GM13977 (cell line): ENCODE results near the gene SH2B3.
"Not testable (repeated sequence)": the region's sequence is repeated elsewhere in the genome, so short reads cannot be mapped to it uniquely, and the experiment has no call there.

ENCODE experiments used
- DNase-seq: peaks from one replicate; pipeline ENCODE4 v3.0.0; 2012; ENCODE audit warnings: low spot score
- in situ Hi-C: fragments of 300-500 bp; cut with MboI; formaldehyde crosslinking; loops from one replicate; pipeline ENCODE4 v1.12.0; 2022; ENCODE audit warnings: low sequenced_read_pairs, low pct_unique_long_range_greater_than_20kb, mixed read lengths, inconsistent platforms; ENCODE audit not compliant: unreplicated experiment
- TF ChIP-seq, protein P1 (sequence below): IDR thresholded peaks from 2 replicates; pipeline ENCODE4 v1.5.1; 2012; ENCODE audit warnings: mild to moderate bottlenecking, control low read depth; ENCODE audit not compliant: insufficient read depth; ENCODE audit errors: extremely low read depth, missing control alignments

The SH2B3 gene

DNA sequence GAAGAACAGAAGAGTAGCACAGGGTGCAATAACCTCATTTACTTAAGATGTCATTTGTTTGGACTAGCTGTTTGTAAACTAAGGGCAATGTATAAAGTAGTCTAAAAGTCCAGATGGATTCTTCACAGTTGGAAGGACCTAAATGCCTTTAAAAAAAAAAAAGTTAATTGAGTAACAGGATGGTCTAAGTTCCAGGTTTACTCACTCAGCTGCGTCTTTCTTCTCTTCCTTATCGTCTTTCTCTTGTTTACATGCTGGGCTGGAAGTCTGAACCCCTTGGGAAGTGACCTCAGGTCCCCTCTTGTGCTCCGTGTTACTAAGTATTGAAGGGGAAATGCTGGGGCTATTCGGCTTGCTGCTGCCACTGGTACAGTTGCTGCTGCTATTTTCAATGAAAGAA is 82.5 kb downstream of the SH2B3 start:
- in situ Hi-C loops = no loop called here
- TF ChIP-seq, protein P1, sequence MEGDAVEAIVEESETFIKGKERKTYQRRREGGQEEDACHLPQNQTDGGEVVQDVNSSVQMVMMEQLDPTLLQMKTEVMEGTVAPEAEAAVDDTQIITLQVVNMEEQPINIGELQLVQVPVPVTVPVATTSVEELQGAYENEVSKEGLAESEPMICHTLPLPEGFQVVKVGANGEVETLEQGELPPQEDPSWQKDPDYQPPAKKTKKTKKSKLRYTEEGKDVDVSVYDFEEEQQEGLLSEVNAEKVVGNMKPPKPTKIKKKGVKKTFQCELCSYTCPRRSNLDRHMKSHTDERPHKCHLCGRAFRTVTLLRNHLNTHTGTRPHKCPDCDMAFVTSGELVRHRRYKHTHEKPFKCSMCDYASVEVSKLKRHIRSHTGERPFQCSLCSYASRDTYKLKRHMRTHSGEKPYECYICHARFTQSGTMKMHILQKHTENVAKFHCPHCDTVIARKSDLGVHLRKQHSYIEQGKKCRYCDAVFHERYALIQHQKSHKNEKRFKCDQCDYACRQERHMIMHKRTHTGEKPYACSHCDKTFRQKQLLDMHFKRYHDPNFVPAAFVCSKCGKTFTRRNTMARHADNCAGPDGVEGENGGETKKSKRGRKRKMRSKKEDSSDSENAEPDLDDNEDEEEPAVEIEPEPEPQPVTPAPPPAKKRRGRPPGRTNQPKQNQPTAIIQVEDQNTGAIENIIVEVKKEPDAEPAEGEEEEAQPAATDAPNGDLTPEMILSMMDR = no peak
- DNase-seq = no peak

DNA sequence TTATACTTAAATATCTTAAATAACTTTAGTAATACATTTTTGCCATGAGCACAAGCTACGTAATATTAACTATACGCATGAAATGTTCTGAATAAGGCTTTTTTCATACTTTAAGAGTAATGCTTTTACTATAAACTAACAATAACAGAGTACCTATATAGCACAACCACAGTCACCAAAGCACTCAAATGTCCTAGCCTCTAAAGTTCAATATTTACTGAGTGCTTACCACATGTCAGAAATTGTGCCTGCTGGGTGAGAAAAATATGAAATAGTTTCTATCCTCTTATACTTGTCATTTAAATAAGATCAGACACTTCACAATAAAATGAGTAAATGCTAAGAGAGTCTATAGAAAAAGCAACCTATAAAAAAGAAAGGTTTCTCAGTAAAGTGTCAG is 83.1 kb downstream of the SH2B3 start:
- DNase-seq = no peak
- in situ Hi-C loops = no loop called here
- TF ChIP-seq, protein P1 = no peak

GRCh38 chr12:111492979-111493378 is 87.3 kb downstream of the SH2B3 start:
- DNase-seq, in situ Hi-C loops: not testable (repeated sequence)

DNA sequence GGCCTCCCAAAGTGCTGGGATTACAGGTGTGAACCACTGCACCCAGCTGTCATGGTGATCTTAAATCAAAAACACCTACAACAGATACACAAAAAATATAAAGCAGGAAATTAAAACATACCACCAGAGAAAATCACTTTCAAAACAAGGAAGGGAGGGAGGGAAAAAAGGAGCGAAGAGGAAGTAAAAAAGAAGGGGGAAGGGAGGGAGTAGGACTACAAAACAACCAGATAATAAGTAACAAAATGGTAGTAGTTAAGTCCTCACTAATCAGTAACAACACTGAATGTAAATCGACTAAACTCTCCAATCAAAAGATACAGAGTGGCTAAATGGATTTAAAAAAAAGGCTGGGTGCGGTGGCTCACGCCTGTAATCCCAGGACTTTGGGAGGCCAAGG is 89.0 kb downstream of the SH2B3 start:
- in situ Hi-C loops = no loop called here
- TF ChIP-seq, protein P1 = no peak
- DNase-seq = no peak
